Measurements from ENCODE around the gene PLEKHG7.
"Not testable (repeated sequence)": the region's sequence is repeated elsewhere in the genome, so short reads cannot be mapped to it uniquely, and the experiment has no call there.

Gene PLEKHG7

GRCh38 chr12:92702754-92703679 lies at the start of gene PLEKHG7:
TSS of gene PLEKHG7 (plus strand) at chr12:92702989. CDS start at chr12:92706632, 3,643 bp downstream.
- DNase-seq, result no peak

- not testable (repeated sequence) for DNase-seq
Observed at GRCh38 chr12:92654256-92654655, 48.5 kb upstream of the PLEKHG7 start.

DNA sequence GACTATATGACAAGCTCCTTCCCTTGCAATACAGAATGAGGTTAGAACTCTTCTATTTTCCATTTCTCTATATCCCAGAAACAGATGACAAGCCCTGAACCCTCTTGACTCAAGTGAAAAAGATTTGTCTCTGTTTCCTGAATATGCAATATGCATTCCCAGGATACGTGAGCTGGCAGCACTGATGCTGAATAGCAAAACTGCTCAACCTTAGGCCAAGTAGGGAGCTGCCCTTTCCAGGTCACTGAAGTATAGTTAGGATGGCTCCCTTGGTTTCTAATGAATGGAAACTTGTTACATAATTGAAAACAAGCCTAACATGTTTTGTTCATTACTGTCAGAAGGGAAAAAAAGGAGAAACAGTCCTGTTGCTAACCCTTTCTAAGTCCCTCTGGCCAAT lies 47.9 kb upstream of the PLEKHG7 start:
- DNase-seq, result no peak

DNA sequence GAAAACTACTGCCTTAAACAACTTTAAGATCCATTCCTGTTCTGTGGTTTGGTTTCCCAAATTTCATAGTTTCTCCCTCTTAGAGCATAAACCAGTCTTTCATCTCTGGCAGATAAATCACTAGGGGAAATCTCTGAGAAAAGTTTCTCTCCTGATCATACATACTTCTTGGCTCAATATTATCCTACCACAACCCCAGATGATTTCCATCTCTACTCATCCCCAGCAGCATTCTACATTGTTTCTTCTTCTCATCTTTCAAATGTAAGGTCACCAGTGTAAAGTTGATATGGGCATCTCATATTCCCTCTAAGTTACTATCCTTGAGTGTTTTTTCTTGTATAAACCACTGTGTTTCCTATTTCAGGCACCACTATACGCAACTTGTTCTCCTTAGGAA lies 45.9 kb upstream of the PLEKHG7 start:
- no peak for DNase-seq

DNA sequence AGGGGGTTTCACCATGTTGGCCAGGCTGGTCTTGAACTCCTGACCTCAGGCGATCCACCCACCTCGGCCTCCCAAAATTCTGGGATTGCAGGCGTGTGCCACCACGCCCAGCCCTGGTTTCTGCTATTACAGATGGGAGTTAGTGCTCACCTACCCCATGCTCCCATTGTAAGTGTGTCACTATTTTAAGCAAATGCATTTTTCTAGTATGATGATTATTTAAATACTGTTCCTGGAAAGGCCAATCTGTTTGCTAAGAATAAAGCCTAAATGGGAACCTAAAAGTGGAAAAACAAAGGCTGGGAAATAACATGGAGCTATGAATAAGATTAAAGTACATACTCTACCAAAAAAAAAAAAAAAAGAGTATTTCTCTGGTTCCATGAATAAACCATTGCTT lies 45.0 kb upstream of the PLEKHG7 start:
- DNase-seq, result no peak

GRCh38 chr12:92658611-92659010 lies 44.2 kb upstream of the PLEKHG7 start:
- no peak for DNase-seq

DNA sequence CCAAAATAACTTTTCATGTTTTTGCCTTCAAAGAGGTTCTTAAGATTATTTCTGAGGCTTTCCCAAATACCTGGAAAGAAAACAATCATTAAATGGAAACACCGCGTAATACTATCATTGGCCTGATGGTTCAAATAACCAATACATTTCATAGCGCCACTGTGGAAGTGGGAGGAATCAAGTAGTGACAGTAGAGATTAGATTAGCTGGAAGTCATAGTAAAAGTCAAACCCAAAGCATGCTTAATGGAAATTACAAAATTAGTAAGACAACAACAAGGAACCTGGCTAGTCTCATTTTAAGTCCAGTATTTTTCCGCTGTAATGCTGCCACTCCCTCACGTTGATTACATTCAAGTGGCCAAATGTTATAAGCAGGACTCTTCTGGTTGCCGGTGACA lies 41.5 kb upstream of the PLEKHG7 start:
- DNase-seq, result no peak

DNA sequence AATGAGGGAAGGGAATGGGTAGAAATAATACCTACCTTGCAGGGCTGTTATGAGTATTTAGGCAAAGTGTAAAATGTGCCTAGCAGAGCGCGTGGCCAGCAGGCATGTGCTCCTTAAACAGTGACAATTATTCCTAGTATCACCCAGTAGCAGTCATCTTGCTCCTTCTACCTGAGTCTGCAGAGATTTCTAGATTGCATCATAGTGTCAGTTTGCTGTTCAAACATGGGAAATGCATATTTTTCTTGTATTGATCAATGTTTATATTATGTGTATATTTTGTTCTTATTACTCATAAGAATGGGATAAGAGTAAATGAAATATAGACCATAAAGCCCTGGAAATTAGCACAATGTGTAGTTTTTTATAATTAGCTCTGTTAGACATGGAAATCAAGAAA lies 37.3 kb upstream of the PLEKHG7 start:
- no peak for DNase-seq

DNA sequence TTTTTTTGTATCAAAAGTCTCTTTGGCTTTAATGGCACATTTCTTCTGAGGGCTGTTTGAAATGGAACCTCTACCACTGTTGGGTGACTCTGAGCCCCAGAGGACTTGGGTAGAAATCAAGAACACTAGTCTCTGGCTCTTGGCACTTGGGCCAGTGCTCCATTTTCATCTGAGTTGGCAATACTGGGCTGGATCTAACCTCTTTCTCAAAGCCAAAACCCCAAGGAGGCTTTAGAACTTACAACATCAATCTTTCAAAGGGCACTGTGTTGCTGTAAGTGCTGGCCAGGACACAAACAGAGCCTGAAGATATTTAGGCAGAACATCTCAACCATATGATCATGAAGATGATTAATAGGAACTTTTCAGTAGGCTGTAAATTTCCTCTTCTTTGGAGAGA lies 34.0 kb upstream of the PLEKHG7 start:
- no peak for DNase-seq

DNA sequence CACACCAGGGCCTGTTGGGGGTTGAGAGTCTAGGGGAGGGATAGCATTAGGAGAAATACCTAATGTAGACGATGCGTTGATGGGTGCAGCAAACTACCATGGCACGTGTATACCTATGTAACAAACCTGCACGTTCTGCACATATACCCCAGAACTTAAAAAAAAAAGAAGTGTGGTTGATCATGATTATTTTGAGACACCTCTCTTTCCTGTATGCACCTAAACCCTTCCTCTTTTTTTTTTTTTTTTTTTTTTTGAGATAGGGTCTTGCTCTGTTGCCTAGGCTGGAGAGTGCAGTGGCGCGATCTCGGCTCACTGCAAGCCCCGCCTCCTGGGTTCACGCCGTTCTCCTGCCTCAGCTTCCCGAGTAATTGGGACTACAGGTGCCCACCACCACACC lies 31.3 kb upstream of the PLEKHG7 start:
- DNase-seq, result not testable (repeated sequence)

DNA sequence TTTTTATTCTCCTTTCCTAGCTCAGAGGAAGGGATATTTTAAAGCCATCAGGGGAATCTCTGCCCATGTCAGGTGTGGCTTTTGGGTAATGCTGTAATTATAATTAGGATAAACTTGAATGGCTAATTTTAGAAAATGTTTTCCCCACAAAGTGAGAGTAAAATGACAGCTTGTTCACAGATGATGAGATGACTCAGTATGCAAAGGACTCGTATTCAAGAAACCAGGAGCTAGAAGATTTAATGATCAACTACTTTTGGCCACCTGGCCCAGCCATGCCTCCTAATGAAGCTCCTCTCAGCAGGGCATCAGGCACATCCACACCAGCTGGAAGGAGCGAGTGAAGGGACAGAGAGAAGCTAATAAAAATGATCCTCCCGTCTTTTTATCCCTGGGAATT lies 29.0 kb upstream of the PLEKHG7 start:
- no peak for DNase-seq

- no peak for DNase-seq
Observed at GRCh38 chr12:92674500-92674899, 28.3 kb upstream of the PLEKHG7 start.

DNA sequence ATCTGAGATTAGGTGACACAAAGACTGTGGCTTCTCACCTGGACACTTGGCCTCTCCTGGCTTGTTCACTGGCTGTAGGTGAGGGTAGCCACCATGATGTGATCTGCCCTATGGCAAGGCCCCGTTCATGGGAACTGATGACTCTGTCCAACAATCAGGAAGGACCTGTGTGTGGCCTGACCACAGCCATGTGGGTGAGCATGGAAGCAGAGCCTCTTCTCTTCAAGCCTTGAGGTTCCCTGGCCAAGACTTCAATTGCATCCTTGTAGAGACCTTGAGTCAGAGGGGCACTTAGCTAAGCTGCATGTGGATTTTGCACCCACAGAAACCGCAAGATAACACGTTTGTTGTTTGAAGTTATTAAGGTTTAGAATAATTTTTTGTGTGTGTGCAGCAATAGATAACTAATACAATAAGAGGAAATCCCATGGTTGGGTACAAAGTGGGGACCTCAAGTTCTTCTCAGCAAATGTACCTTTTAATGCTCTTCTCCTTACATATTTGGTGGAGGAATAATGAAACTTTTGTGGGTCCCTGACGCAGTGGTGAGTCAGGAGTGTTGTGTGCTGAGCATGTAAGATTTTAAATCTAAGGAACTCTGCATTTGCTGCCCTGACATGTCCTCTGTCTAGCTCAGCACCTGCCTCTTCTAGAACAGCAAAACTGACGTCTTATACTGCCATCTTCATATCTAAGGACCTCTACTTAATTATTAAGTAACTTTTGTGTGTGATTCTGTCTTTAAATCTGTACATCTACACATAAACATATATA lies 27.5 kb upstream of the PLEKHG7 start:
- no peak for DNase-seq

DNA sequence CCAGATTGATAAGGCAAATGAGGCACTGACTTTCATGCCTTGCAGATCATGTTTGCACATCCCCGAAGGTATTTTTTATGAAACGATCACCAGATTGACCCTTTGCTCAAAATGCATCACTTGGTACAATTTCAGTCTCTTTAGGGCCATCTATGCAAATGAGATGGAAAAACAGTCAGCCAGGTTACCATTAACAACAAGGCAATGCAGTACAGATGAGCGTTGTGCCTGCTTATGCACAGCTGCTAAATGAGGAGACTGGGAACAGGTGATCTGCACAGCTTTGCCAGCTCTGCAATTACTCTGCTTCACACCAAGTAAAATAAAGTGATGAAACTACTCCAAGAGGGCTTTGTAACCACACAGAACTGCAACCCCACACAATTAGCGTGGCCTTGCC lies 26.1 kb upstream of the PLEKHG7 start:
- no peak for DNase-seq

DNA sequence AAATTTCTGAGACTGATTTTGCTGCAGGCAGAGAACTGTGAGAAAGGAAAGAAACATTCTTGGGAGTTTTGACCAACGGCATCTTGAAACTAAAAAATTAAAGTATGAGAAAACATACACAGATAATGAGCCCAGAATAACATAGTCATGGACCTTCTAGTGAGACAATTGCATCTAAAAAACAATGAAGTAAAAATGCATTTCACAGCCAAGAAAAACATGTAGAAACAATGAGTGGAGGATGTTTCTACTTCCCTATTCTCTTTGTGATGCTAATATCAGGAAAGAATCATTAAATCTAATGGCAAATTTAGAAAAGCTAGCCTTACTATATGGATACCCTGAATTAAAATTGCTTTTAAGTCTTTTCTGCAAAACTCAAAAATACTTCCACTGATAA lies 12.2 kb upstream of the PLEKHG7 start:
- no peak for DNase-seq

DNA sequence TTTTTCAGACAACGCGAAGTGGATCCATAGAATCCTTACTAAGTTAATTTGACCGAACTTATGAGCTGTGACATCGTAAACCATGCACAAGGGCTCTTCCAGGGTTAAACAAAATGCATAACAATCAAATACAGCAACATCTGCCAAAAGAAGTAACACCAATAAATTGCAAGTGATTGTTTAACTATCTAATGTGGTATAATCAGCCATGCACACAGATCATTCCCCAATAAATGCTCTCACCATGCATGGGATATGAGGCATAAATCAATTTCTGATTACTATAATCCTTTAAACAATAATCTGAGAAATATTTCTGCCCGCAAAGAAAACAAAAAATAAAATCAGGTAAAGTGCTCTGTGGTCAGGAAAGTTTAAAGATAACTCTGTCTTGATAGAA lies 7.7 kb upstream of the PLEKHG7 start:
- no peak for DNase-seq

- DNase-seq, result no peak
Observed at GRCh38 chr12:92695577-92695976, 7.2 kb upstream of the PLEKHG7 start.

DNA sequence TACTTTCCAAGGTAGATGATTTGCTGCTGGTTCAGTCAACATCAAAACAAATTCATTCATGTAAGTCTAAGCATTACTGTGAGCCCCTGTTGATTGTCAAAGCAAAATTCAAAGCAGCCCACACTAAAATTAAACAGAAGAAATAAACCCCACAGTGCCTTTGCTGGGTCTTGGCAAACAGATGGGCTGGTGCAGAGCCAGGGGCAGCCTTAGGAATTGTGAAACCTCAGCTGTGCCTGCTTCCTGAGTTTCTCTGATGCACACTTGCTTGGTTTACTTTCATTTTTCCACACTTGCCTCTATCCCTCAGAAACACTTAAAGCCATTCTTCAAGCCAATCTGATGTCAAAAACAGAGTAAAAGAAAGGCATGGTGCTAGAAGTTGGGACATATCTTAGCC lies 6.6 kb upstream of the PLEKHG7 start:
- DNase-seq, result peak; percentile 37

DNA sequence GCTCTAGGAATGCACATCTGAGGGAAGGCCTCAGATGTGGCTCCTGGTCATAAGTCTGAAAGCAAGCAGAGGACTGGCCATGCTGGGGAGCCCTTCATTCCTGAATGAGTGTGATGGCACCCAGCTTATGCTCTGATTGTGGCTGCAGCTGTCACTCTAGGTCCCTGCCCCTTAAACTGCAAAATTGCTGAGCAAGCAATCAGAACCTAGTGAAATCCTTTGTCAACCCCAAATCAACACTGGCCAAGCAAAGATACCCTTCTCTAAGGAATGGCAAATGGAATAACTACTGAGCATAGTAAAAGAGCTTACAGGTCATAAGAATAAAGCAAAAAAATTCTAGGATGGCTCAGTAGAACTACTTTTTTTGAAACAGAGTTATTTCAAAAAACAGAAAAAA lies 4.3 kb upstream of the PLEKHG7 start:
- DNase-seq, result no peak

GRCh38 chr12:92701441-92701840 lies 1.3 kb upstream of the PLEKHG7 start:
- DNase-seq, result no peak

GRCh38 chr12:92703786-92704185 lies 997 bp downstream of the PLEKHG7 start:
- no peak for DNase-seq

DNA sequence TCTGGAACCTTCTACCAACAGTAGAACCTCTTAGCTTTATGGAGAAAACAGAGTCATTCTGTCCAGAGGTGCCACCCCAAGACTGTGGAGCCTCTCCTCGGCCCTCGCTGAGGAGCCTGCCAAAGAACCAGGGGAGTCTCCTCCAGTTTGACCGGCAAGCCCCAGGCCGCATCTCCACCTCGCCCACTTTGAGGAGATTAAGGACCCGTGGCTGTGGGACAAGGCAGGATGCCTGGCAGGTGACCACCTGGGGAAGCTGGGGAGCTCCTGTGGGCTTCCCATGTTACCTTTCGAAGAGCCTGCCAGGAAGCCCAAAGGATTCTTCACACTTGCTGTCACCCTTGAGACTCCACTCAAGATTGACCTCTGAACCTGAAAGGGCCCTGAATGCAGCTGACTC lies 3.8 kb downstream of the PLEKHG7 start:
- no peak for DNase-seq

GRCh38 chr12:92707926-92708325 lies 5.1 kb downstream of the PLEKHG7 start:
- DNase-seq, result no peak

GRCh38 chr12:92715625-92716024 lies 12.8 kb downstream of the PLEKHG7 start:
- no peak for DNase-seq

All from NCI-H1694 (cell line).